Gastroesophageal sphincter (tissue), 3 donors: ENCODE results near the gene USP25.

Experiments used
- CTCF ChIP-seq, 4 experiments: fragments of 200-600 bp in 2 of 4; fragments of 450-650 bp in 2 of 4; sonication (generic) in 1 of 4; IDR thresholded peaks; one replicate each; pipeline ENCODE4 v1.5.1; 2017 to 2019; ENCODE audit warnings: antibody characterized with exemption in 4 of 4, mild to moderate bottlenecking in 2 of 4, moderate library complexity in 2 of 4
- POLR2AphosphoS5 ChIP-seq: sonication (generic); formaldehyde crosslinking; IDR thresholded peaks from one replicate; pipeline ENCODE4 v1.6.1; 2017; ENCODE audit warnings: antibody characterized with exemption

GRCh38 chr21:15748586-15748985, 18.8 kb downstream of the USP25 start:
- TF ChIP-seq POLR2AphosphoS5 (no peak), CTCF (IDR thresholded peaks at IDR 0.05) (no peak)
